ENCODE results near the gene CCDC121. TPM values are rescaled to one million over a fixed set of nuclear protein-coding genes. Genes with fewer than 3 reads are reported as not detected.
"Not testable (repeated sequence)": the region's sequence is repeated elsewhere in the genome, so short reads cannot be mapped to it uniquely, and the experiment has no call there.

Gene CCDC121
- total and polyA plus RNA-seq, 4 donors = 2.2 to 4.5 (median 3.0) TPM

- H3K4me3 ChIP-seq (ENCODE audit: low read length in 2 of 2); H3K36me3 ChIP-seq (ENCODE audit: control insufficient read depth in 1 of 2, insufficient read depth in 2 of 2, low read length in 1 of 2); H3K9me3 ChIP-seq (ENCODE audit: control insufficient read depth, low read length); H3K27ac ChIP-seq (ENCODE audit: low read depth in 1 of 2, low read length in 2 of 2); H3K4me1 ChIP-seq (ENCODE audit: control insufficient read depth in 1 of 2, insufficient read depth in 2 of 2, low read length in 2 of 2); H3K27me3 ChIP-seq (ENCODE audit: control insufficient read depth in 1 of 2, insufficient read depth in 2 of 2, low read length in 1 of 2); ATAC-seq (ENCODE audit: low FRiP score); DNase-seq; intact Hi-C loops (cut with DNase I): not testable (repeated sequence)
- WGBS, 2 donors = 97 to 98% methylated on average over 45 of the region's 45 CpGs
Measured at GRCh38 chr2:27594020-27594703, 34.6 kb downstream of the CCDC121 start.

DNA sequence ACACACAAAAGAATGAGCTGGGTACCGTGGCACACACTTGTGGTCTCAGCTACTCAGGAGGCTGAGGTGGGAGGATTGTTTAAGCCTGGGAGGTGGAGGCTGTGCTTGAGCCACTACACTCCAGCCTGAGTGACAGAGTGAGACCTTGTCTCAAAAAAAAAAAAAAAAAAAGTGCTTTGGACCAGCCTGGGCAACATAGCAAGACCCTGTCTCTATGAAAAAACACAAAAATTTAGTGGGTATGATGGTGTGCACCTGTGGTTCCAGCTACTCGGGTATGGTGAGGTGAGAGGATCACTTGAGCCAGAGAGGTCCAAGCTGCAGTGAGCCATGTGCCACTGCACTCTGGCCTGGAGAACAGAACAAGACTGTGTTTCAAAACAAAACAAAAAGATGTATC is 35.6 kb downstream of the CCDC121 start:
- ATAC-seq (ENCODE audit: low FRiP score) (no peak), DNase-seq (no peak)
- WGBS, 2 donors = 97 to 98% methylated on average over 2 of the region's 2 CpGs
- Histone ChIP-seq H3K4me1 (ENCODE audit: control insufficient read depth in 1 of 2, insufficient read depth in 2 of 2, low read length in 2 of 2) (no peaks in the 10 kb centered on the region), H3K36me3 (ENCODE audit: control insufficient read depth in 1 of 2, insufficient read depth in 2 of 2, low read length in 1 of 2) (no peaks in the 10 kb centered on the region), H3K9me3 (ENCODE audit: control insufficient read depth, low read length) (no peaks in the 10 kb centered on the region), H3K27me3 (ENCODE audit: control insufficient read depth in 1 of 2, insufficient read depth in 2 of 2, low read length in 1 of 2) (no peaks in the 10 kb centered on the region), H3K4me3 (ENCODE audit: low read length in 2 of 2) (no peak overlapping the region), H3K27ac (ENCODE audit: low read depth in 1 of 2, low read length in 2 of 2) (no peak overlapping the region)
- intact Hi-C loops (cut with DNase I) = no loop called here

DNA sequence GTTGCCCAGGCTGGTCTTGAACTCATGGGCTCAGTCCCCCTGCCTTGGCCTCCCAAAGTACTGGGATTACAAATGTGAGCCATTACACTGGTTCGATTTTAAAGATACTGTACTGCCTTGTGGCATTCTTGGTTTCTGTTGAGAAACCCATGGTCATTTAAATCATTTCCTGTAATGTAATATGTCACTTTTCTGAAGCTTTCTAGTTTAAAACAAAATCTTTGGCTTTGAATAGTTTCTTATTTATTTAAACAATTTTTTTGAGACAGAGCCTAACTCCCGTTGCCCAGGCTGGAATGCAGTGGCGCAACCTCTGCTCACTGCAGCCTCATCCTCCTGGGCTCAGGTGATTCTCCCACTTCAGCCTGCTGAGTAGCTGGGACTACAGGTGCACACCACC is 37.1 kb downstream of the CCDC121 start:
- intact Hi-C loops (cut with DNase I) = no loop called here
- Histone ChIP-seq H3K27ac (ENCODE audit: low read depth in 1 of 2, low read length in 2 of 2) (no peak overlapping the region), H3K27me3 (ENCODE audit: control insufficient read depth in 1 of 2, insufficient read depth in 2 of 2, low read length in 1 of 2) (no peaks in the 10 kb centered on the region), H3K9me3 (ENCODE audit: control insufficient read depth, low read length) (no peaks in the 10 kb centered on the region), H3K36me3 (ENCODE audit: control insufficient read depth in 1 of 2, insufficient read depth in 2 of 2, low read length in 1 of 2) (no peaks in the 10 kb centered on the region), H3K4me3 (ENCODE audit: low read length in 2 of 2) (no peak overlapping the region), H3K4me1 (ENCODE audit: control insufficient read depth in 1 of 2, insufficient read depth in 2 of 2, low read length in 2 of 2) (no peaks in the 10 kb centered on the region)
- DNase-seq = no peak
- 65 to 71% methylated on average over 3 of the region's 3 CpGs for WGBS, 2 donors
- no peak for ATAC-seq (ENCODE audit: low FRiP score)

DNA sequence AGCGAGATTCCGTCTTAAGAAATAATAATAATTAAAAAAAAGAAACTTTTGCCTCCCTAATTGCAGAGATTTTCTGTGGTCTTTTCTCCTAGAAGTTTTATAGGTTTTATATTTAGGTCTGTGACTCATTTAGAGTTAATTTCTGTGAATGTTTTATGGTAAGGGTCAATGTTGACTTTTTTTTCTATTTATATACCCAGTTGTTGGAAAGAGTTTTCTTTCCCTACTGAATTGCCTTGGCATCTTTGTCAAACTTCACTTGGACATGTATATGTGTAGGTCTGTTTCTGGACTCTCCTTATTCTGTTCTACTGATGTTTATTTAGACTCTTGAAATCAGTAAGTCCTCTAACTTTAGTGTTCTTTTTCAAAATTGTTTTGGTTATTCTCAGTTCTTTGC is 40.5 kb downstream of the CCDC121 start:
- Histone ChIP-seq H3K36me3 (ENCODE audit: control insufficient read depth in 1 of 2, insufficient read depth in 2 of 2, low read length in 1 of 2) (no peaks in the 10 kb centered on the region), H3K4me3 (ENCODE audit: low read length in 2 of 2) (no peak overlapping the region), H3K4me1 (ENCODE audit: control insufficient read depth in 1 of 2, insufficient read depth in 2 of 2, low read length in 2 of 2) (peaks cover 0 to 3% of the 10 kb centered on the region in 2 donors), H3K27ac (ENCODE audit: low read depth in 1 of 2, low read length in 2 of 2) (no peak overlapping the region), H3K27me3 (ENCODE audit: control insufficient read depth in 1 of 2, insufficient read depth in 2 of 2, low read length in 1 of 2) (no peaks in the 10 kb centered on the region), H3K9me3 (ENCODE audit: control insufficient read depth, low read length) (no peaks in the 10 kb centered on the region)
- intact Hi-C loops (cut with DNase I) = loop anchor here in 1 of 2 donors (10.0 kb wide), 1 partner anchor 94 kb away; the partner anchor contains the start of genes FNDC4 and GCKR
- no peak for ATAC-seq (ENCODE audit: low FRiP score)
- 96 to 99% methylated on average over 2 of the region's 2 CpGs for WGBS, 2 donors
- DNase-seq = no peak

DNA sequence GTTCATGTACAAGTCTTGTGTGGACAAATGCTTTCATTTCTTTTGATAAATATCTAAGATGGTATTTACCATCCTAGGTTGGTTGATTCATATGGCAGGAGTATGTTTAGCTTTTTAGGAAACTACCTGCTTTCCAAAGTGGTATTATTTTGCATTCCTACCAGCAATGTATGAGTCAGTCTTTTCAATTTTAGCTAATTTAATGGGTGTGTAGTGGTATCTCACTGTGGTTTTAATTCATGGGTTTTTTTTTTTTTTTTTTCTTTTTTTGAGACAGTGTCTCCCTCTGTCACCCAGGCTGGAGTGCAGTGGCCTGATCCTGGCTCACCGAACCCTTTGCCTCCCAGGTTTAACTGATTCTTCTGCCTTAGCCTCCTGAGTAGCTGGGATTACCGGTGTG is 41.8 kb downstream of the CCDC121 start:
- Histone ChIP-seq H3K4me1 (ENCODE audit: control insufficient read depth in 1 of 2, insufficient read depth in 2 of 2, low read length in 2 of 2) (peaks cover 0 to 3% of the 10 kb centered on the region in 2 donors), H3K4me3 (ENCODE audit: low read length in 2 of 2) (no peak overlapping the region), H3K36me3 (ENCODE audit: control insufficient read depth in 1 of 2, insufficient read depth in 2 of 2, low read length in 1 of 2) (no peaks in the 10 kb centered on the region), H3K27me3 (ENCODE audit: control insufficient read depth in 1 of 2, insufficient read depth in 2 of 2, low read length in 1 of 2) (no peaks in the 10 kb centered on the region), H3K27ac (ENCODE audit: low read depth in 1 of 2, low read length in 2 of 2) (no peak overlapping the region), H3K9me3 (ENCODE audit: control insufficient read depth, low read length) (no peaks in the 10 kb centered on the region)
- WGBS, 2 donors = 92 to 98% methylated on average over 2 of the region's 2 CpGs
- ATAC-seq (ENCODE audit: low FRiP score) (no peak), DNase-seq (no peak)
- intact Hi-C loops (cut with DNase I) = loop anchor here in 1 of 2 donors (10.0 kb wide), 1 partner anchor 92 kb away; the partner anchor contains the start of genes FNDC4 and GCKR

- WGBS, 2 donors = 69 to 75% methylated on average over 3 of the region's 3 CpGs
Measured at GRCh38 chr2:27584597-27584996, 44.2 kb downstream of the CCDC121 start.

GRCh38 chr2:27583390-27583915 is 45.4 kb downstream of the CCDC121 start:
- peak overlapping the region; percentile 94 to 97 for H3K4me3 ChIP-seq (ENCODE audit: low read length in 2 of 2)
- ATAC-seq (ENCODE audit: low FRiP score) (no peak), DNase-seq (no peak)
- intact Hi-C loops (cut with DNase I) = loop anchor here in 1 of 2 donors (10.0 kb wide), 1 partner anchor 89 kb away; the partner anchor contains the start of genes FNDC4 and GCKR
- peaks cover 0 to 3% of the 10 kb centered on the region in 2 donors for H3K4me1 ChIP-seq (ENCODE audit: control insufficient read depth in 1 of 2, insufficient read depth in 2 of 2, low read length in 2 of 2)
- peaks cover 1% of the 10 kb centered on the region for H3K9me3 ChIP-seq (ENCODE audit: control insufficient read depth, low read length)
- H3K36me3 ChIP-seq (ENCODE audit: control insufficient read depth in 1 of 2, insufficient read depth in 2 of 2, low read length in 1 of 2) = no peaks in the 10 kb centered on the region
- H3K27ac ChIP-seq (ENCODE audit: low read depth in 1 of 2, low read length in 2 of 2) = peak overlapping the region in 1 of 2 donors; percentile 48
- H3K27me3 ChIP-seq (ENCODE audit: control insufficient read depth in 1 of 2, insufficient read depth in 2 of 2, low read length in 1 of 2) = no peaks in the 10 kb centered on the region
- 2 to 4% methylated on average over 12 of the region's 12 CpGs for WGBS, 2 donors

More at GRCh38 chr2:27584597-27584996, 44.2 kb downstream of the CCDC121 start:
- H3K4me3 ChIP-seq (ENCODE audit: low read length in 2 of 2) = no peak overlapping the region
- H3K36me3 ChIP-seq (ENCODE audit: control insufficient read depth in 1 of 2, insufficient read depth in 2 of 2, low read length in 1 of 2) = no peaks in the 10 kb centered on the region
- H3K27ac ChIP-seq (ENCODE audit: low read depth in 1 of 2, low read length in 2 of 2) = no peak overlapping the region
- no peaks in the 10 kb centered on the region for H3K27me3 ChIP-seq (ENCODE audit: control insufficient read depth in 1 of 2, insufficient read depth in 2 of 2, low read length in 1 of 2)
- no peaks in the 10 kb centered on the region for H3K9me3 ChIP-seq (ENCODE audit: control insufficient read depth, low read length)
- peaks cover 0 to 3% of the 10 kb centered on the region in 2 donors for H3K4me1 ChIP-seq (ENCODE audit: control insufficient read depth in 1 of 2, insufficient read depth in 2 of 2, low read length in 2 of 2)
- DNase-seq (no peak), ATAC-seq (ENCODE audit: low FRiP score) (no peak)
- intact Hi-C loops (cut with DNase I) = loop anchor here in 1 of 2 donors (10.0 kb wide), 1 partner anchor 90 kb away; the partner anchor contains the start of genes FNDC4 and GCKR

- H3K4me1 ChIP-seq (ENCODE audit: control insufficient read depth in 1 of 2, insufficient read depth in 2 of 2, low read length in 2 of 2) = peaks cover 0 to 3% of the 10 kb centered on the region in 2 donors
- intact Hi-C loops (cut with DNase I) = loop anchor here in 1 of 2 donors (10.0 kb wide), 1 partner anchor 88 kb away; the partner anchor contains the start of genes FNDC4 and GCKR
- no peaks in the 10 kb centered on the region for H3K27me3 ChIP-seq (ENCODE audit: control insufficient read depth in 1 of 2, insufficient read depth in 2 of 2, low read length in 1 of 2)
- peak within 1 kb of the TSS in 1 of 2 donors; percentile 48 for H3K27ac ChIP-seq (ENCODE audit: low read depth in 1 of 2, low read length in 2 of 2)
- no peaks in the 10 kb centered on the region for H3K36me3 ChIP-seq (ENCODE audit: control insufficient read depth in 1 of 2, insufficient read depth in 2 of 2, low read length in 1 of 2)
- H3K9me3 ChIP-seq (ENCODE audit: control insufficient read depth, low read length) = peaks cover 1% of the 10 kb centered on the region
- peak; percentile 96 to 97 for DNase-seq
- 1% methylated on average over 38 of the region's 38 CpGs for WGBS, 2 donors
- H3K4me3 ChIP-seq (ENCODE audit: low read length in 2 of 2) = peak within 1 kb of the TSS; percentile 94 to 97
- peak; percentile 95 for ATAC-seq (ENCODE audit: low FRiP score)
Measured at GRCh38 chr2:27582695-27583389, 46.0 kb downstream of the CCDC121 start, which contains the start of gene ZNF512. Gene ZNF512 (plus strand): TSS chr2:27583042. CDS start chr2:27583113, 71 bp downstream.

Measured in aorta (tissue), 5 donors.